ENCODE data around the gene ARF5.

ARF5 gene

DNA sequence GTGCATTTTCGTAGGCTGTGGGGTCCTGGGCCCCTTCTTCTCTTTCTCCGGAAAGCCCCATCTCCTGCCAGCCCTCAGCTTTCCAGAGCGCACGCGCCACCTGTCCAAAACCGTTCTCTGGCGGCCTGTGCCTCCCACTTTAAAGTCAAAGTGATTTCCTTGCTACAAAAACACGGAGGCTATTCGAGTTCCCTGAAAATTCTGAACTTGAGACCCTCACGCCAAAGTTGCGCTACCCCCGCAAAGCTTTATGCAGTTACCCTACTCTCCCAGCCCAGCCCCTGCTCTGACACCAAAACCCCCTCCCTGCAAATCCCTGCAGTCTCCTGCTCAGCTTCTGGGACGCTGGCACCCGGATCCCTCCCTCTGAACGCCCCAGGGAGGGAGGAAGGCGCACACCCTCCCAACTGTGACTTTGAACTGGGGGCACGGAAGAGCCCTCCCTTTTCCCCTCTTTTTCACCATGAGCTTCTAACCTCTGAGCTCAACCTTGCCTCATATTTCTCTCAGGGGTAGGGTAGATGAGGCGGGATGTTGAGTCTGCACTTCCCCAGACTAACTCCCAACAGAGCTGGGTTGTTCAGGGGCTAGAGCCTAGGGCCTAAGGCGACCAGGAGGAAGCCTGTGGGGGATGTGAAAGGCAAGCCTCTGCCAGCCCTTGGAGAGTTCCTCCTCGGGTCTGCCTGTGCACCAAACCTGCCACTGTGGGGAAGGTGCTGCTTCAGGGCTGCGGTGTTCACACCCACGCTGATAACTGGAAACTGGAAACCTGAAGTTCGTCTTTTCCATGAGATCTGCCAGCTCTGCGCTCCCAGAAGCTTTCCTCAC is 32.4 kb downstream of the ARF5 start:
- H3K36me3 ChIP-seq (ENCODE audit: control insufficient read depth, insufficient read depth, low read length) = no peaks in the 10 kb centered on the region
- no peaks in the 10 kb centered on the region for H3K4me1 ChIP-seq (ENCODE audit: control insufficient read depth, insufficient read depth, low read length)
- no peak overlapping the region for H3K4me3 ChIP-seq (ENCODE audit: low read length)
- peaks cover 5% of the 10 kb centered on the region for H3K27me3 ChIP-seq (ENCODE audit: control insufficient read depth, insufficient read depth, low read length)
- no peak overlapping the region for H3K27ac ChIP-seq (ENCODE audit: low read depth, low read length)
- H3K9ac ChIP-seq (ENCODE audit: low read length) = no peak overlapping the region

DNA sequence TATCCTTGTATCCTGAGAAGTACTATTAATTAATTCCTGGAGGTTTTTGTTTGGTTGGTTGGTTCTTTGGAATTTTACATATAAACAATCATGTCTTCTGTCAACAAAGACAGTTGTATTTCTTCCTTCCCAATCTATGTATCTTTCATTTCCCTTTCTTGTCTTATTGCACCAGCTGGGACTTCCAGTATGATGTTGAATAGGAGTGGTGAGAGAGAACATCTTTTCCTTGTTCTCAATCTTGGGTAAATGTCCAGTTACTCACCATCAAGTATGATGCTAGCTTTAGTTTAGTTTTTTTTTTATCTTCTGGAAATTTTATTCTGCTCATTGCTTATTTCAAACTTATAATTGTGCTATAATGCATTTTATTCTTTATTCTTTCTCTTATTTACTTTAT is 37.1 kb downstream of the ARF5 start:
- no peaks in the 10 kb centered on the region for H3K27me3 ChIP-seq (ENCODE audit: control insufficient read depth, insufficient read depth, low read length)
- no peak overlapping the region for H3K27ac ChIP-seq (ENCODE audit: low read depth, low read length)
- H3K4me3 ChIP-seq (ENCODE audit: low read length) = no peak overlapping the region
- no peaks in the 10 kb centered on the region for H3K36me3 ChIP-seq (ENCODE audit: control insufficient read depth, insufficient read depth, low read length)
- no peaks in the 10 kb centered on the region for H3K4me1 ChIP-seq (ENCODE audit: control insufficient read depth, insufficient read depth, low read length)
- H3K9ac ChIP-seq (ENCODE audit: low read length) = no peak overlapping the region

DNA sequence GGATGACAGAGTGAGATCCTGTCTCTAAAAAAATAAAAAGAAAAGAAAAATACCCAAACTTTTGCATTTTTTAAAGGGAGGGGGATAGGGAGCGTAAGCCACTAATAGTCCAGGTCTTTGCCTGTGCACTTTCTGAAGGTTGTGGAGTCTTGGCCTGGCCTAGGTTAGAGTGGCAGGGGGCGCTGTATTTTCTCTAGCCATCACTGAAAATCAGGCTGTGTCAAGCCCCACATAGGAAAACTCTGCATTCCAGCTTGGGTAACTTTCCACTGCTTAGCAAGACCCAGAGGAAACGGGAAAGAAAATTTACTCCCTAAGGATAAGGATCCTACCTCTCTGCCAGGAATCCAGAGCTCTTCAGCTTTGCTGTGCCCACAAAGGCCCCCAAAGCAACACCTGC is 40.2 kb downstream of the ARF5 start:
- Histone ChIP-seq H3K27ac (ENCODE audit: low read depth, low read length) (no peak overlapping the region), H3K4me1 (ENCODE audit: control insufficient read depth, insufficient read depth, low read length) (no peaks in the 10 kb centered on the region), H3K4me3 (ENCODE audit: low read length) (no peak overlapping the region), H3K36me3 (ENCODE audit: control insufficient read depth, insufficient read depth, low read length) (no peaks in the 10 kb centered on the region), H3K9ac (ENCODE audit: low read length) (no peak overlapping the region), H3K27me3 (ENCODE audit: control insufficient read depth, insufficient read depth, low read length) (no peaks in the 10 kb centered on the region)

DNA sequence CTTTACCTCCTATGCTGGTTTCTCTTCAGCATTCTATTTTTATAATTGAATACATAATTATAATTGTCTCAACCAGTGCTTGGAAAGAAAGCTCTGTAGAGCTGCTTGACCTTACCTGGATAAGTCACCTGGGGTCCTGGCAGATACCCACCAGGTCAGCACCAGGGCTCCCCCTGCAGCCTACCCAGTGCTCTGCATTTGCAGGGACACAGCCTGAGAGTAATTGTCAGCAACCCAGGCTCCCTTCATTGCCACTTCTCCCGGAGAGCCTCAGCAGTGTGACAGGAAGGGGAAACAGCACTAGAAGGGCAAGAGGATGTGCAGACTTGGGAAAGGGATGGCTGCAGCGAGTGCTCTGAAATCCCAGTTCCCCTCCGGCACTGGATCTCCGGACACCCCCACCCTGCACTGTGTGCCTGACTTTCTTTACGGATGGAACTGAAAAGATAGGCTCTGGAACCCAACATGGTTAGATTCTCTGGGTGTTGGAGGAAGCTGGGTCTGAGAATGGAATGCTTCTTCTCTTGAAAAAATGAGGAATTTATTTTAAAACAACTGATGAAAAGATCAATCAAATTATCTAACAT is 41.1 kb downstream of the ARF5 start:
- no peak overlapping the region for H3K27ac ChIP-seq (ENCODE audit: low read depth, low read length)
- no peak overlapping the region for H3K4me3 ChIP-seq (ENCODE audit: low read length)
- no peaks in the 10 kb centered on the region for H3K27me3 ChIP-seq (ENCODE audit: control insufficient read depth, insufficient read depth, low read length)
- no peaks in the 10 kb centered on the region for H3K4me1 ChIP-seq (ENCODE audit: control insufficient read depth, insufficient read depth, low read length)
- H3K9ac ChIP-seq (ENCODE audit: low read length) = no peak overlapping the region
- no peaks in the 10 kb centered on the region for H3K36me3 ChIP-seq (ENCODE audit: control insufficient read depth, insufficient read depth, low read length)

DNA sequence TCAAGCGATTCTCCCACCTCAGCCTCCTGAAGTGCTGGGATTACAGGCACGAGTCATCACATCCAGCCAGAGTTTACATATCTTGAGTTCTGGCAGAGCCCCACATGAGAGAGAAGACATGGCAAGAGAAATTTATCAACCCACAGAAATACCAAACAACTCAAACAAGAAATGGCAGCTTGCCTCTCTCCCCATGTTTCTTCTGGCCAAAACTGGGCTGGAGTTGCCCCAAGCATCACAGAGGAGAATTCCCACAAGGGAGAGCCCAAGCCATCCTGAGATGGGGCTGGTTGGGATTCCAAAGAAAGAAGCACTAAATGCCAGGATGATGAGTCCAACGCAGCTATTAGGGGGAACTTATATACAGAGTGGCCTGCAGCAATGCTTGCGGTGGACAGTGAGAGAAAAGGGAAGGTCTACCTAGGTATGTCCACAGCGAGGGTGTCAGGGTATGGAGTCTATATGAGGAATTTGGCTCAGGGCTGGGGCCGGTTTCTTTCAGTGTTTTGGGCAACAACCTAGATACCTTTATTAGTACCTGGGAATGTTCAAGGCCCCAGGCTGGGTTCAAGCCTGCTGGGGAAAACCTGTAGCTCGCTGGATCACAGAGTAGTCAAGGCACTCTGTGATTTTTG is 44.2 kb downstream of the ARF5 start:
- Histone ChIP-seq H3K27me3 (ENCODE audit: control insufficient read depth, insufficient read depth, low read length) (no peaks in the 10 kb centered on the region), H3K27ac (ENCODE audit: low read depth, low read length) (no peak overlapping the region), H3K36me3 (ENCODE audit: control insufficient read depth, insufficient read depth, low read length) (no peaks in the 10 kb centered on the region), H3K4me1 (ENCODE audit: control insufficient read depth, insufficient read depth, low read length) (no peaks in the 10 kb centered on the region), H3K9ac (ENCODE audit: low read length) (no peak overlapping the region), H3K4me3 (ENCODE audit: low read length) (no peak overlapping the region)

DNA sequence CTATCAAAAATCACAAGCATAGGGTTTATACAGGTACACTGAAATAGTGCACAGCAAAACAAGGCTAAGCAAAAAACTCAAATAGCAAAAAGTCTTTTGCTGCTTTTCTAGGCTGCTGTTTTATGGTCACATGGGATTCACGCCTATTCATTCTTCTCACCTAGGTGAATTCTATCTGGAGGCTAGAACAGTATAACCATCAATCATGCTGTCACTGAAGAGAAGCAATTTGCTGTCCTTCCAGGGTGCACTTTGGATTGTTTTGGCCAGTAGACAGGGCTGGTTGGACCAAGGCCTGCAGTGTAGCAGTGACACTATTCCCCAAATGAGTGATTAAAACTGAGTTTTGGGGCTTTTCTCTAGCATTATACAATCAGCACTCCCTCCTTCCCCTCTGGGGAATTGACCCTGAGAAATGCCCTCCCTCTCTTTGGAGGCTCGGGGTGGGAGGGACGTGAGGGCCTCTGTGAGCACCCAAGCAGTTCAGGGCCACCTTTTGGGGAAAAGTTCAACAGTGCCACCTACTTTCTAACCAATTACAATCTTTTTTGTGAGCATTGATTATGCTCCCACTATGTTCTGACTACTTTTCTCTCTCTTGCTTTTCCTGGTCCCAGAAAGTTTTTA is 47.6 kb downstream of the ARF5 start:
- no peaks in the 10 kb centered on the region for H3K36me3 ChIP-seq (ENCODE audit: control insufficient read depth, insufficient read depth, low read length)
- no peak overlapping the region for H3K4me3 ChIP-seq (ENCODE audit: low read length)
- H3K4me1 ChIP-seq (ENCODE audit: control insufficient read depth, insufficient read depth, low read length) = no peaks in the 10 kb centered on the region
- no peak overlapping the region for H3K27ac ChIP-seq (ENCODE audit: low read depth, low read length)
- H3K9ac ChIP-seq (ENCODE audit: low read length) = no peak overlapping the region
- H3K27me3 ChIP-seq (ENCODE audit: control insufficient read depth, insufficient read depth, low read length) = no peaks in the 10 kb centered on the region

DNA sequence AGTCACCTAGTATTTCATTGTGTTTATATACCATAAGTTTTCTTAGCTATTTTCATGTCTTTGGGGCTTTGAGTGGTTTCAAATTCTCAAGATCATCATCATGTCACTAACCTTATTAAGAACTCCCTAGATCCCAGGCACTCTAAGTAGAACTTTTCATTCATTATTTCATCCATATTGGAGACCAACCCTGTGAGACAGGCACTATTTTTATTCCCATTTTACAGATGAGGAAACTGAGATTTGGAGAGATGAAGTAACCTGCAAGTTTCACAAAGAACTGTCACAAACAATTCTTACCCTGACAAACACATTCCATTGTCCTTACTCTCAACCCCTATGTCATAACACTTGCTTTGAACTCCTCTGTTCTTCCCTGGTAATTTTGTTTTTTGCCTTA is 50.0 kb downstream of the ARF5 start:
- Histone ChIP-seq H3K27me3 (ENCODE audit: control insufficient read depth, insufficient read depth, low read length) (no peaks in the 10 kb centered on the region), H3K36me3 (ENCODE audit: control insufficient read depth, insufficient read depth, low read length) (no peaks in the 10 kb centered on the region), H3K4me1 (ENCODE audit: control insufficient read depth, insufficient read depth, low read length) (no peaks in the 10 kb centered on the region), H3K27ac (ENCODE audit: low read depth, low read length) (no peak overlapping the region), H3K4me3 (ENCODE audit: low read length) (no peak overlapping the region), H3K9ac (ENCODE audit: low read length) (no peak overlapping the region)
